ENCODE results near the gene TRAF3IP1. TPM values are rescaled to one million over a fixed set of nuclear protein-coding genes. Genes with fewer than 3 reads are reported as not detected.

The TRAF3IP1 gene
- total and polyA plus RNA-seq, 2 of the 13 experiments (the other 11 are each of a cell fraction or from before 2014, with no cell fraction given) = 4.1 to 12.9 TPM

GRCh38 chr2:238434846-238435751, 114.8 kb downstream of the TRAF3IP1 start (continued):
- no peak for TF ChIP-seq ATF4 (CRISPR knock-in tag; IDR thresholded peaks at IDR 0.05)
- TF ChIP-seq ZHX2 (IDR thresholded peaks at IDR 0.05; ENCODE audit: low read depth) = no peak
- TF ChIP-seq ZHX2 (CRISPR knock-in tag; IDR thresholded peaks at IDR 0.05; ENCODE audit: borderline replicate concordance) = no peak
- TF ChIP-seq ZBTB20 (CRISPR knock-in tag; IDR thresholded peaks at IDR 0.05; ENCODE audit: borderline replicate concordance, low read depth) = no peak
- no peak for TF ChIP-seq NFRKB (IDR thresholded peaks at IDR 0.05)
- no peak for TF ChIP-seq CENPBD1 (CRISPR knock-in tag; IDR thresholded peaks at IDR 0.05; ENCODE audit: borderline replicate concordance, low read depth)
- TF ChIP-seq NFYC (CRISPR knock-in tag; IDR thresholded peaks at IDR 0.05) = no peak
- TF ChIP-seq SMAD9 (CRISPR knock-in tag; IDR thresholded peaks at IDR 0.05) = no peak
- TF ChIP-seq JDP2 (CRISPR knock-in tag; IDR thresholded peaks at IDR 0.05; ENCODE audit: borderline replicate concordance) = no peak
- no peak for TF ChIP-seq GLMP (CRISPR knock-in tag; IDR thresholded peaks at IDR 0.05; ENCODE audit: borderline replicate concordance)
- TF ChIP-seq MAFF (IDR thresholded peaks at IDR 0.05; ENCODE audit: low read depth, low read length) = no peak
- no peak for TF ChIP-seq ZNF558 (CRISPR knock-in tag; IDR thresholded peaks at IDR 0.05; ENCODE audit: borderline replicate concordance)
- no peak for TF ChIP-seq BRD4 (CRISPR knock-in tag; IDR thresholded peaks at IDR 0.05)
- TF ChIP-seq ATAD3A (CRISPR knock-in tag; IDR thresholded peaks at IDR 0.05) = no peak
- peak in 1 of 2 experiments; percentile 36; a peak in 1 of 4 replicates for TF ChIP-seq EP300 (IDR thresholded peaks at IDR 0.05; ENCODE audit: low read depth in 2 of 2, low read length in 2 of 2)
- TF ChIP-seq EP300 (CRISPR knock-in tag; IDR thresholded peaks at IDR 0.05; ENCODE audit: borderline replicate concordance) = no peak
- no peak; the same call in 1 of the 2 replicates for TF ChIP-seq ETV5 (CRISPR knock-in tag; IDR thresholded peaks at IDR 0.05; ENCODE audit: borderline replicate concordance)
- TF ChIP-seq CREM (IDR thresholded peaks at IDR 0.05) = no peak
- no peak for TF ChIP-seq CREM (CRISPR knock-in tag; IDR thresholded peaks at IDR 0.05)
- no peak; the same call in 1 of the 2 replicates for TF ChIP-seq ZNF556 (CRISPR knock-in tag; IDR thresholded peaks at IDR 0.05; ENCODE audit: borderline replicate concordance)
- TF ChIP-seq ARNT2 (CRISPR knock-in tag; IDR thresholded peaks at IDR 0.05; ENCODE audit: low read depth) = peak; percentile 30; the same call in 1 of the 2 replicates
- TF ChIP-seq YEATS4 (CRISPR knock-in tag; IDR thresholded peaks at IDR 0.05; ENCODE audit: borderline replicate concordance) = peak; percentile 59; the same call in 1 of the 2 replicates
